HFFc6 (cell line): ENCODE results near the gene MAP3K19. TPM values are rescaled to one million over a fixed set of nuclear protein-coding genes. Genes with fewer than 3 reads are reported as not detected.

Experiments
- DNase-seq: peaks from one replicate; pipeline ENCODE4 v3.0.0-alpha.2; 2018
- H3K27ac Mint-ChIP-seq: 2 replicates; pipeline ENCODE4 v1.8.0; 2020; ENCODE audit warnings: mild to moderate bottlenecking, mixed read lengths
- H3K27me3 Mint-ChIP-seq: 2 replicates; pipeline ENCODE4 v1.8.0; 2021; ENCODE audit warnings: mild to moderate bottlenecking, moderate library complexity, mixed read lengths; ENCODE audit not compliant: insufficient read depth
- H3K36me3 Mint-ChIP-seq: 2 replicates; pipeline ENCODE4 v1.8.0; 2021; ENCODE audit warnings: low read depth, mixed read lengths
- H3K4me1 Mint-ChIP-seq: 2 replicates; pipeline ENCODE4 v1.8.0; 2020; ENCODE audit warnings: low read depth, mixed read lengths
- H3K4me3 Mint-ChIP-seq: 2 replicates; pipeline ENCODE4 v1.8.0; 2020; ENCODE audit warnings: mild to moderate bottlenecking, moderate library complexity, mixed read lengths
- H3K9me3 Mint-ChIP-seq: 2 replicates; pipeline ENCODE4 v1.8.0; 2020; ENCODE audit warnings: mild to moderate bottlenecking, mixed read lengths
- total RNA-seq, 6 experiments: library from RNA; stranded (reverse); fragmentation: NEBNext Ultra II Directional; extraction: Animal tissue kit (Norgen Biotek cat#: 25700); gene quantifications; 2 replicates in 1 of 6; 3 replicates in 5 of 6; pipeline ENCODE4 v1.2.3, GENCODE V29; 2021
- TF ChIP-seq, protein P1 (sequence below): fragments of 200-600 bp; sonication (generic); IDR thresholded peaks from 2 replicates; pipeline ENCODE4 v1.5.0; 2021; ENCODE audit warnings: antibody characterized with exemption, mild to moderate bottlenecking

MAP3K19 gene
- total RNA-seq, 6 experiments from 2014 or later, result not detected

DNA sequence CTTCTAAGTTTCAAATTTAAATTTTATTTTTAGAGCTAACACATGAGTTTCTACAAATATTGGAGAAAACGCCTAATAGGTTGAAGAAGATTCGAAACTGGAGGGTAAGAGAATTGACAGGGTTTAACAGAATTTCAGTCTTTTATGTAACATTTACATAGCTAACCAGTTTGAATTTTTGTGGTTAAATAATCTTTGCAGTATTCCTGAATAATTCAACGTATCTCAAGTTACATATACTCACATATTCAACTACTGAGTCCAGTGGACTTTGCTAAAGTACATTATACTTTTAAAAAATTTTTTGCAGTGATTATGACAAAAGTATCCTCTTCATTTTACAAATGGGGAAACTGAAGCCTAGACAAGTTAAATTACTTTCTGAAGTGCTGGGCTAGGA is 94.6 kb downstream of the MAP3K19 start:
- H3K36me3 Mint-ChIP-seq, result peaks cover 35% of the 10 kb centered on the region
- H3K4me3 Mint-ChIP-seq, result no peak overlapping the region
- no peak for DNase-seq

DNA sequence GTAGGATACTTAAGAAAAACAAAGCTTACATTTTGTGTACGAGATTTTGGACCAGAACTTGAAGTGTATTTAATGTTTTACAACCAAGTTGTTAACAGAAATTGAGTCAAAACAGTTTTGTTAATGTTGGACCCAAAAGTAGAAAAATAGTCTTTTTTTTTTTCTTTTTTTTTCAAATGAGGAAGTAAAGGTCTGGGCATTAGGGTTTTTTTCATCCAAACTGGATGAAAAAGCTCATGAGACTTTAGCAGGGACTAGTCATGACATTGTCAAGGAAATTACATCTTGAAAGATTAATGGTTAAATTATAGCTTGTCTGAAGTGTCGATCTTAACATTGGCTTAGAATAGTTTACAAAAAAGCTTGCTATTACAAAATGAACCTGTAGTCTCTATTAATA is 96.4 kb downstream of the MAP3K19 start:
- H3K36me3 Mint-ChIP-seq, result peaks cover 38% of the 10 kb centered on the region
- H3K4me3 Mint-ChIP-seq, result no peak overlapping the region
- no peak for DNase-seq
- H3K27ac Mint-ChIP-seq, result no peak overlapping the region
- TF ChIP-seq, protein P1, sequence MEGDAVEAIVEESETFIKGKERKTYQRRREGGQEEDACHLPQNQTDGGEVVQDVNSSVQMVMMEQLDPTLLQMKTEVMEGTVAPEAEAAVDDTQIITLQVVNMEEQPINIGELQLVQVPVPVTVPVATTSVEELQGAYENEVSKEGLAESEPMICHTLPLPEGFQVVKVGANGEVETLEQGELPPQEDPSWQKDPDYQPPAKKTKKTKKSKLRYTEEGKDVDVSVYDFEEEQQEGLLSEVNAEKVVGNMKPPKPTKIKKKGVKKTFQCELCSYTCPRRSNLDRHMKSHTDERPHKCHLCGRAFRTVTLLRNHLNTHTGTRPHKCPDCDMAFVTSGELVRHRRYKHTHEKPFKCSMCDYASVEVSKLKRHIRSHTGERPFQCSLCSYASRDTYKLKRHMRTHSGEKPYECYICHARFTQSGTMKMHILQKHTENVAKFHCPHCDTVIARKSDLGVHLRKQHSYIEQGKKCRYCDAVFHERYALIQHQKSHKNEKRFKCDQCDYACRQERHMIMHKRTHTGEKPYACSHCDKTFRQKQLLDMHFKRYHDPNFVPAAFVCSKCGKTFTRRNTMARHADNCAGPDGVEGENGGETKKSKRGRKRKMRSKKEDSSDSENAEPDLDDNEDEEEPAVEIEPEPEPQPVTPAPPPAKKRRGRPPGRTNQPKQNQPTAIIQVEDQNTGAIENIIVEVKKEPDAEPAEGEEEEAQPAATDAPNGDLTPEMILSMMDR, result no peak
- H3K4me1 Mint-ChIP-seq, result no peaks in the 10 kb centered on the region
- H3K27me3 Mint-ChIP-seq, result no peaks in the 10 kb centered on the region; the same call in 1 of the 2 replicates
- H3K9me3 Mint-ChIP-seq, result no peaks in the 10 kb centered on the region

More for the DNA sequence above, 94.6 kb downstream of the MAP3K19 start:
- TF ChIP-seq, protein P1, result no peak
- Mint-ChIP-seq H3K27me3 (no peaks in the 10 kb centered on the region; the same call in 1 of the 2 replicates), H3K4me1 (no peaks in the 10 kb centered on the region), H3K9me3 (no peaks in the 10 kb centered on the region), H3K27ac (no peak overlapping the region)

DNA sequence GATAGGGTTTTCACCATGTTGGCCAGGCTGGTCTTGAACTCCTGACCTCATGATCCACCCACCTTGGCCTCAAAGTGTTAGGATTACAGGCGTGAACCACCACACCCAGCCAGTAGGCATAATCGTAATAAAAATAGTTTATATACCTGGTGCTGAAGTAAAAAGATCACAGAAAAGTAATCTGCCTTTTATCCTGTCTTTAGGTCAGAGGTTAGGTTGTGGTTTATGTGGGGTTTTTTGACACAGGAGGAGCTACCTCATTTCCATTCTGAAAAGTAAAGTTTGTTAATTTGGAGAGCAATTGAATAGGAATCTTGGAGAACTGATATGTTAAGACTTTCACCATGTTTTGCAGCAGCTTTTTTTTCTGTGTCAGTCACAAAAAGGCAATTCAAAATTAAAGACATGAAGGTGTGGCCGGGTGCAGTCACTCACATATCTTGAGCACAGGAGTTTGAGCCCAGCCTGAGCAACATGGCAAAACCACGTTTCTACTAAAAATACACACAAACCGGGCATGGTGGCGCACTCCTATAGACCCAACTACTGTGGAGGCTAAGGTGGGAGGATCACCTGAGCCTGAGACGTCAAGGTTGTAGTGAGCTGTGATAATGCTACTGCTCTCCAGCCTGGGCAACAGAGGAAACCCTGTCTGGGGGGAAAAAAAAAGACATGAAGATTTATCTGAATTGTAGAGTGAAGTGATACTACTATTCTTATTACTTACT is 97.1 kb downstream of the MAP3K19 start:
- Mint-ChIP-seq H3K27me3 (no peaks in the 10 kb centered on the region; the same call in 1 of the 2 replicates), H3K4me3 (no peak overlapping the region), H3K9me3 (no peaks in the 10 kb centered on the region), H3K27ac (no peak overlapping the region), H3K36me3 (peaks cover 43% of the 10 kb centered on the region), H3K4me1 (no peaks in the 10 kb centered on the region)
- TF ChIP-seq, protein P1, result no peak
- no peak for DNase-seq

DNA sequence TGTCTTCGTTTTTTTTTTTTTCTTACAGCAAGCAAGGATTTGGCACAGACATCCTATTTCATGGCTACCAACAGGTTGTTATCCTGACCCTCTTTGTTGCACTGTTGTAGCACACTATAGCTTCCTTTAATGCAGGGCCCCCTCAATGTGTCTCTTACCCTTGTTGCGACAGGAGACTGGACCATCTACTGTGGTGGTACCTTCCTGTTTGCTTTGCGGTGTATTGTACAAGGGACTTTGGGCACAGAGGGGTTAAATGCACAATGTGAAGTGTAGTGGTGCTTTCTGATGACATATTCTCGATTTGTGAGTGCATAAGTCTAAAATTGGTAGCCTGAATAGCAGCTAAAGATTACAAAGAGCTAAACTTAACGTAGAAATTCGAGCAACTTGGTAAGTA is 101.2 kb downstream of the MAP3K19 start:
- TF ChIP-seq, protein P1, result no peak
- H3K27ac Mint-ChIP-seq, result no peak overlapping the region

DNA sequence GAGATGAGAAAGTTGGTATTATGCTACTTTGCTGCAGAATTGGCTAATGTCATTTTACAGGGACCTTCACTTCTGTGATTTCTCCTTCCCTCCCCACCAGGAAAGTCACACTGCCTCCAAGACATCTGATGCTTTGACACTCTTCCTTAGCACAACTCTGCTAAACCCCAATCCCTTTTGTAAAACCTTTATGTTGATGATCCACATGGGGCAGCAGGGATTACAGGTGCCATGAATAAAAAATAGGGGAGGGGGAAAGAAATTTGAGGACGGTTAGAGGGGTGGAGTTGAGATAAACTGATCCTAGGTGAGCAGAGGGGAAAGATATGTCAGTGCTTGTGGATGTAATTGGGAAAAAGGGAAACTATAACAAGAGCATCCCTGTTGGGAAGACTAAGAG is 102.3 kb downstream of the MAP3K19 start:
- Mint-ChIP-seq H3K27me3 (no peaks in the 10 kb centered on the region; the same call in 1 of the 2 replicates), H3K4me1 (no peaks in the 10 kb centered on the region), H3K36me3 (peaks cover 17% of the 10 kb centered on the region; the same call in 1 of the 2 replicates), H3K27ac (no peak overlapping the region; the same call in 1 of the 2 replicates), H3K9me3 (no peaks in the 10 kb centered on the region), H3K4me3 (no peak overlapping the region)
- no peak for DNase-seq
- TF ChIP-seq, protein P1, result no peak

More for the DNA sequence above, 101.2 kb downstream of the MAP3K19 start:
- Mint-ChIP-seq H3K9me3 (no peaks in the 10 kb centered on the region), H3K27me3 (no peaks in the 10 kb centered on the region; the same call in 1 of the 2 replicates), H3K36me3 (peaks cover 22% of the 10 kb centered on the region; the same call in 1 of the 2 replicates), H3K4me1 (no peaks in the 10 kb centered on the region), H3K4me3 (no peak overlapping the region)
- no peak for DNase-seq
